ENCODE measurements around the gene ZNF878.
A peak's percentile ranks its signal among the peaks of the same experiment; 100 is the strongest.
"Not testable (repeated sequence)": the region's sequence is repeated elsewhere in the genome, so short reads cannot be mapped to it uniquely, and the experiment has no call there.

ZNF878 gene

GRCh38 chr19:12052497-12053169, at the start of gene ZNF878:
Gene ZNF878, minus strand, starts transcription at chr19:12052961. Its CDS starts 160 bp downstream, at chr19:12052801.
- Histone ChIP-seq H3K4me1 (ENCODE audit: control insufficient read depth in 1 of 2, insufficient read depth in 2 of 2, low read length in 2 of 2) (peaks cover 0 to 7% of the 10 kb centered on the region in 2 donors), H3K4me3 (ENCODE audit: low read depth in 1 of 2, low read length in 2 of 2) (peak within 1 kb of the TSS; percentile 81 to 83), H3K27ac (ENCODE audit: low read length) (no peak within 1 kb of the TSS), H3K36me3 (ENCODE audit: control insufficient read depth in 1 of 2, insufficient read depth in 2 of 2, low read length in 2 of 2) (no peaks in the 10 kb centered on the region), H3K9me3 (ENCODE audit: control insufficient read depth in 1 of 2, low read length in 2 of 2) (no peaks in the 10 kb centered on the region), H3K27me3 (ENCODE audit: low read depth, low read length) (no peaks in the 10 kb centered on the region)

GRCh38 chr19:12098040-12098439, 45.3 kb upstream of the ZNF878 start:
- H3K36me3 ChIP-seq (ENCODE audit: control insufficient read depth in 1 of 2, insufficient read depth in 2 of 2, low read length in 2 of 2), result no peaks in the 10 kb centered on the region
- no peaks in the 10 kb centered on the region for H3K4me1 ChIP-seq (ENCODE audit: control insufficient read depth in 1 of 2, insufficient read depth in 2 of 2, low read length in 2 of 2)
- H3K27me3 ChIP-seq (ENCODE audit: low read depth, low read length), result no peaks in the 10 kb centered on the region
- no peak overlapping the region for H3K4me3 ChIP-seq (ENCODE audit: low read depth in 1 of 2, low read length in 2 of 2)
- H3K27ac ChIP-seq (ENCODE audit: low read length), result no peak overlapping the region
- H3K9me3 ChIP-seq (ENCODE audit: control insufficient read depth in 1 of 2, low read length in 2 of 2), result no peaks in the 10 kb centered on the region

- H3K4me3 ChIP-seq (ENCODE audit: low read depth in 1 of 2, low read length in 2 of 2), result no peak overlapping the region
- H3K9me3 ChIP-seq (ENCODE audit: control insufficient read depth in 1 of 2, low read length in 2 of 2), result no peaks in the 10 kb centered on the region
- H3K4me1 ChIP-seq (ENCODE audit: control insufficient read depth in 1 of 2, insufficient read depth in 2 of 2, low read length in 2 of 2), result peaks cover 0 to 7% of the 10 kb centered on the region in 2 donors
- H3K36me3 ChIP-seq (ENCODE audit: control insufficient read depth in 1 of 2, insufficient read depth in 2 of 2, low read length in 2 of 2), result no peaks in the 10 kb centered on the region
- no peak overlapping the region for H3K27ac ChIP-seq (ENCODE audit: low read length)
- H3K27me3 ChIP-seq (ENCODE audit: low read depth, low read length), result no peaks in the 10 kb centered on the region
Observed at GRCh38 chr19:12095111-12095790, 42.5 kb upstream of the ZNF878 start.

- no peaks in the 10 kb centered on the region for H3K27me3 ChIP-seq (ENCODE audit: low read depth, low read length)
- H3K36me3 ChIP-seq (ENCODE audit: control insufficient read depth in 1 of 2, insufficient read depth in 2 of 2, low read length in 2 of 2), result no peaks in the 10 kb centered on the region
- no peak overlapping the region for H3K27ac ChIP-seq (ENCODE audit: low read length)
- peaks cover 0 to 7% of the 10 kb centered on the region in 2 donors for H3K4me1 ChIP-seq (ENCODE audit: control insufficient read depth in 1 of 2, insufficient read depth in 2 of 2, low read length in 2 of 2)
- H3K4me3 ChIP-seq (ENCODE audit: low read depth in 1 of 2, low read length in 2 of 2), result no peak overlapping the region
- H3K9me3 ChIP-seq (ENCODE audit: control insufficient read depth in 1 of 2, low read length in 2 of 2), result no peaks in the 10 kb centered on the region
Observed at GRCh38 chr19:12093777-12094176, 41.0 kb upstream of the ZNF878 start.

GRCh38 chr19:12092956-12093355, 40.2 kb upstream of the ZNF878 start:
- peaks cover 0 to 7% of the 10 kb centered on the region in 2 donors for H3K4me1 ChIP-seq (ENCODE audit: control insufficient read depth in 1 of 2, insufficient read depth in 2 of 2, low read length in 2 of 2)
- no peak overlapping the region for H3K27ac ChIP-seq (ENCODE audit: low read length)
- H3K9me3 ChIP-seq (ENCODE audit: control insufficient read depth in 1 of 2, low read length in 2 of 2), result no peaks in the 10 kb centered on the region
- no peaks in the 10 kb centered on the region for H3K27me3 ChIP-seq (ENCODE audit: low read depth, low read length)
- H3K4me3 ChIP-seq (ENCODE audit: low read depth in 1 of 2, low read length in 2 of 2), result peak overlapping the region; percentile 70 to 84
- H3K36me3 ChIP-seq (ENCODE audit: control insufficient read depth in 1 of 2, insufficient read depth in 2 of 2, low read length in 2 of 2), result no peaks in the 10 kb centered on the region

GRCh38 chr19:12092065-12092867, 39.5 kb upstream of the ZNF878 start:
- H3K4me3 ChIP-seq (ENCODE audit: low read depth in 1 of 2, low read length in 2 of 2), result peak overlapping the region; percentile 70 to 84
- H3K27ac ChIP-seq (ENCODE audit: low read length), result no peak overlapping the region
- no peaks in the 10 kb centered on the region for H3K27me3 ChIP-seq (ENCODE audit: low read depth, low read length)
- H3K9me3 ChIP-seq (ENCODE audit: control insufficient read depth in 1 of 2, low read length in 2 of 2), result no peaks in the 10 kb centered on the region
- H3K4me1 ChIP-seq (ENCODE audit: control insufficient read depth in 1 of 2, insufficient read depth in 2 of 2, low read length in 2 of 2), result peaks cover 0 to 7% of the 10 kb centered on the region in 2 donors
- no peaks in the 10 kb centered on the region for H3K36me3 ChIP-seq (ENCODE audit: control insufficient read depth in 1 of 2, insufficient read depth in 2 of 2, low read length in 2 of 2)

- no peak overlapping the region for H3K4me3 ChIP-seq (ENCODE audit: low read depth in 1 of 2, low read length in 2 of 2)
- no peaks in the 10 kb centered on the region for H3K36me3 ChIP-seq (ENCODE audit: control insufficient read depth in 1 of 2, insufficient read depth in 2 of 2, low read length in 2 of 2)
- H3K27ac ChIP-seq (ENCODE audit: low read length), result no peak overlapping the region
- no peaks in the 10 kb centered on the region for H3K9me3 ChIP-seq (ENCODE audit: control insufficient read depth in 1 of 2, low read length in 2 of 2)
- H3K4me1 ChIP-seq (ENCODE audit: control insufficient read depth in 1 of 2, insufficient read depth in 2 of 2, low read length in 2 of 2), result peaks cover 0 to 7% of the 10 kb centered on the region in 2 donors
- no peaks in the 10 kb centered on the region for H3K27me3 ChIP-seq (ENCODE audit: low read depth, low read length)
Observed at GRCh38 chr19:12090807-12091206, 38.0 kb upstream of the ZNF878 start.

- H3K9me3 ChIP-seq (ENCODE audit: control insufficient read depth in 1 of 2, low read length in 2 of 2), result peaks cover 0 to 26% of the 10 kb centered on the region in 2 donors
- peaks cover 0 to 4% of the 10 kb centered on the region in 2 donors for H3K36me3 ChIP-seq (ENCODE audit: control insufficient read depth in 1 of 2, insufficient read depth in 2 of 2, low read length in 2 of 2)
- H3K27ac ChIP-seq (ENCODE audit: low read length), result no peak overlapping the region
- H3K4me1 ChIP-seq (ENCODE audit: control insufficient read depth in 1 of 2, insufficient read depth in 2 of 2, low read length in 2 of 2), result no peaks in the 10 kb centered on the region
- H3K27me3 ChIP-seq (ENCODE audit: low read depth, low read length), result no peaks in the 10 kb centered on the region
- no peak overlapping the region for H3K4me3 ChIP-seq (ENCODE audit: low read depth in 1 of 2, low read length in 2 of 2)
Observed at GRCh38 chr19:12085074-12085818, 32.5 kb upstream of the ZNF878 start.

- Histone ChIP-seq H3K36me3 (ENCODE audit: control insufficient read depth in 1 of 2, insufficient read depth in 2 of 2, low read length in 2 of 2) (peaks cover 0 to 11% of the 10 kb centered on the region in 2 donors), H3K9me3 (ENCODE audit: control insufficient read depth in 1 of 2, low read length in 2 of 2) (peaks cover 1 to 44% of the 10 kb centered on the region in 2 donors)
Observed at GRCh38 chr19:12083336-12083735, 30.6 kb upstream of the ZNF878 start.

GRCh38 chr19:12077375-12077774, 24.6 kb upstream of the ZNF878 start:
- Histone ChIP-seq H3K27me3 (ENCODE audit: low read depth, low read length) (no peaks in the 10 kb centered on the region), H3K36me3 (ENCODE audit: control insufficient read depth in 1 of 2, insufficient read depth in 2 of 2, low read length in 2 of 2) (peaks cover 37 to 67% of the 10 kb centered on the region in 2 donors), H3K4me3 (ENCODE audit: low read depth in 1 of 2, low read length in 2 of 2) (peak overlapping the region; percentile 43 to 55), H3K4me1 (ENCODE audit: control insufficient read depth in 1 of 2, insufficient read depth in 2 of 2, low read length in 2 of 2) (no peaks in the 10 kb centered on the region), H3K9me3 (ENCODE audit: control insufficient read depth in 1 of 2, low read length in 2 of 2) (peaks cover 52 to 88% of the 10 kb centered on the region in 2 donors), H3K27ac (ENCODE audit: low read length) (no peak overlapping the region)

More at GRCh38 chr19:12083336-12083735, 30.6 kb upstream of the ZNF878 start:
- not testable (repeated sequence) for H3K27me3 ChIP-seq (ENCODE audit: low read depth, low read length); H3K4me1 ChIP-seq (ENCODE audit: control insufficient read depth in 1 of 2, insufficient read depth in 2 of 2, low read length in 2 of 2); H3K27ac ChIP-seq (ENCODE audit: low read length)
- H3K4me3 ChIP-seq (ENCODE audit: low read depth in 1 of 2, low read length in 2 of 2), result peak overlapping the region in 1 of 2 donors; percentile 24
